ENCODE data around the gene IGFBP2. TPM values are rescaled to one million over a fixed set of nuclear protein-coding genes. Genes with fewer than 3 reads are reported as not detected.

The IGFBP2 gene
- total and polyA plus RNA-seq, 2 of the 13 experiments (the other 11 are each of a cell fraction or from before 2014, with no cell fraction given): 2.0 to 5.8 TPM

DNA sequence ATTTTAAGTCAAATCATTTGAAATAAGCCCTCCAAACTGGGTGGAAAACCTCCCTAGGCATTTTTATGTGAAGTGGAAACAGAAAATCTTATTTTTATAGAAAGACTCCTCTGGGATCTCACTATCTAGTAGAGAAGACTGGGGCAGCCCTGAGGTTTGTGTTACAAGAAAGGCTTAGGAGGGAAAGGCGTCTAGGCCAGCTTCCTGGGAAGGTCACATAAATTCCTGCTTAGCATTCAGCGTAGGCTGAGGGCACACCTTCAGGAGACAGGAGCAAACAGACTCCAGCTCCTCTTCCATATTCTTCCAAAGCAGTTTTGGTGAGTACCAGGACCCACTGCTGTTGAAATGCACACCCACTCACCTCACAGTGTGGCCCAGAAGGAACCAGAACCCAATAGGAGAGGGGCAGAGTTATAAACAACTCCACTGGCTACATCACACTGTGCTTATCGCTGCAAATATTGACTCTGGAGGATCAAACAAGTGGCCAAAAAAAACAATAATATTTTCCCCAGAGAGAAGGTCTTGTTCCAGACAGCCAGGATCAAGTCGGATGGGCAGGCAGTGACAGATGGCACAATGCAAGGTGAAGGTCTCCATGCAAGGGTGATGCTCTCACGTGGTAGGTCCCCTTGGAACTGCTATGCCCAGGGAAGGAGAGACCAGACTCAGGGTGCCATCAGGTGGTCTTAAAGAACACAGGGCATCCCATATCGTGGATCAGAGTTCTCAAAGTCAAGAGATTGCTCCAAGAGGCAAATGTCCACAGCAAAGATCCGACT is 17.7 kb upstream of the IGFBP2 start (continued):
- no peak for TF ChIP-seq ZSCAN29 (CRISPR knock-in tag; conservative IDR thresholded peaks at IDR 0.05)
- no peak for TF ChIP-seq KLF11 (CRISPR knock-in tag; IDR thresholded peaks at IDR 0.05)
- TF ChIP-seq FOXK1 (CRISPR knock-in tag; IDR thresholded peaks at IDR 0.05; ENCODE audit: borderline replicate concordance, low read depth): peak; percentile 76; the same call in 1 of the 2 replicates
- TF ChIP-seq, protein P1, sequence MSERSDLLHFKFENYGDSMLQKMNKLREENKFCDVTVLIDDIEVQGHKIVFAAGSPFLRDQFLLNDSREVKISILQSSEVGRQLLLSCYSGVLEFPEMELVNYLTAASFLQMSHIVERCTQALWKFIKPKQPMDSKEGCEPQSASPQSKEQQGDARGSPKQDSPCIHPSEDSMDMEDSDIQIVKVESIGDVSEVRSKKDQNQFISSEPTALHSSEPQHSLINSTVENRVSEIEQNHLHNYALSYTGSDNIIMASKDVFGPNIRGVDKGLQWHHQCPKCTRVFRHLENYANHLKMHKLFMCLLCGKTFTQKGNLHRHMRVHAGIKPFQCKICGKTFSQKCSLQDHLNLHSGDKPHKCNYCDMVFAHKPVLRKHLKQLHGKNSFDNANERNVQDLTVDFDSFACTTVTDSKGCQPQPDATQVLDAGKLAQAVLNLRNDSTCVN (CRISPR knock-in tag; IDR thresholded peaks at IDR 0.05; ENCODE audit: borderline replicate concordance): no peak
- no peak for TF ChIP-seq ZNF781 (CRISPR knock-in tag; IDR thresholded peaks at IDR 0.05; ENCODE audit: borderline replicate concordance, not compliant biosample characterization)
- peak; percentile 30; the same call in 1 of the 2 replicates for TF ChIP-seq FOXA1 (IDR thresholded peaks at IDR 0.05)
- peak; percentile 28; the same call in 1 of the 2 replicates for TF ChIP-seq FOXA1 (CRISPR knock-in tag; IDR thresholded peaks at IDR 0.05)
- no peak for TF ChIP-seq POLR2G (IDR thresholded peaks at IDR 0.05; ENCODE audit: low read depth, low read length)
- no peak for TF ChIP-seq NONO (IDR thresholded peaks at IDR 0.05)
- no peak for TF ChIP-seq NONO (CRISPR knock-in tag; conservative IDR thresholded peaks at IDR 0.05)
- no peak for TF ChIP-seq ZNF430 (CRISPR knock-in tag; IDR thresholded peaks at IDR 0.05)
- no peak for TF ChIP-seq PAWR (CRISPR knock-in tag; IDR thresholded peaks at IDR 0.05; ENCODE audit: borderline replicate concordance)
- TF ChIP-seq ZNF296 (CRISPR knock-in tag; conservative IDR thresholded peaks at IDR 0.05): 0 out of 2 replicates have a peak, but pooled peaks have one; percentile 11
- no peak for TF ChIP-seq CCAR2 (optimal IDR thresholded peaks at IDR 0.05; ENCODE audit: low read depth, low read length)
- TF ChIP-seq, protein P2, sequence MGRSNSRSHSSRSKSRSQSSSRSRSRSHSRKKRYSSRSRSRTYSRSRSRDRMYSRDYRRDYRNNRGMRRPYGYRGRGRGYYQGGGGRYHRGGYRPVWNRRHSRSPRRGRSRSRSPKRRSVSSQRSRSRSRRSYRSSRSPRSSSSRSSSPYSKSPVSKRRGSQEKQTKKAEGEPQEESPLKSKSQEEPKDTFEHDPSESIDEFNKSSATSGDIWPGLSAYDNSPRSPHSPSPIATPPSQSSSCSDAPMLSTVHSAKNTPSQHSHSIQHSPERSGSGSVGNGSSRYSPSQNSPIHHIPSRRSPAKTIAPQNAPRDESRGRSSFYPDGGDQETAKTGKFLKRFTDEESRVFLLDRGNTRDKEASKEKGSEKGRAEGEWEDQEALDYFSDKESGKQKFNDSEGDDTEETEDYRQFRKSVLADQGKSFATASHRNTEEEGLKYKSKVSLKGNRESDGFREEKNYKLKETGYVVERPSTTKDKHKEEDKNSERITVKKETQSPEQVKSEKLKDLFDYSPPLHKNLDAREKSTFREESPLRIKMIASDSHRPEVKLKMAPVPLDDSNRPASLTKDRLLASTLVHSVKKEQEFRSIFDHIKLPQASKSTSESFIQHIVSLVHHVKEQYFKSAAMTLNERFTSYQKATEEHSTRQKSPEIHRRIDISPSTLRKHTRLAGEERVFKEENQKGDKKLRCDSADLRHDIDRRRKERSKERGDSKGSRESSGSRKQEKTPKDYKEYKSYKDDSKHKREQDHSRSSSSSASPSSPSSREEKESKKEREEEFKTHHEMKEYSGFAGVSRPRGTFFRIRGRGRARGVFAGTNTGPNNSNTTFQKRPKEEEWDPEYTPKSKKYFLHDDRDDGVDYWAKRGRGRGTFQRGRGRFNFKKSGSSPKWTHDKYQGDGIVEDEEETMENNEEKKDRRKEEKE (IDR thresholded peaks at IDR 0.05): no peak
- no peak for TF ChIP-seq RBAK (CRISPR knock-in tag; IDR thresholded peaks at IDR 0.05)
- no peak for TF ChIP-seq DNMT3B (CRISPR knock-in tag; conservative IDR thresholded peaks at IDR 0.05)
- TF ChIP-seq, protein P3, sequence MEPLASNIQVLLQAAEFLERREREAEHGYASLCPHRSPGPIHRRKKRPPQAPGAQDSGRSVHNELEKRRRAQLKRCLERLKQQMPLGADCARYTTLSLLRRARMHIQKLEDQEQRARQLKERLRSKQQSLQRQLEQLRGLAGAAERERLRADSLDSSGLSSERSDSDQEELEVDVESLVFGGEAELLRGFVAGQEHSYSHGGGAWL (CRISPR knock-in tag; IDR thresholded peaks at IDR 0.05): no peak
- no peak for TF ChIP-seq ZNF10 (CRISPR knock-in tag; IDR thresholded peaks at IDR 0.05; ENCODE audit: borderline replicate concordance, low read depth)
- TF ChIP-seq ZNF501 (CRISPR knock-in tag; IDR thresholded peaks at IDR 0.05): peak; percentile 56
- TF ChIP-seq, protein P4, sequence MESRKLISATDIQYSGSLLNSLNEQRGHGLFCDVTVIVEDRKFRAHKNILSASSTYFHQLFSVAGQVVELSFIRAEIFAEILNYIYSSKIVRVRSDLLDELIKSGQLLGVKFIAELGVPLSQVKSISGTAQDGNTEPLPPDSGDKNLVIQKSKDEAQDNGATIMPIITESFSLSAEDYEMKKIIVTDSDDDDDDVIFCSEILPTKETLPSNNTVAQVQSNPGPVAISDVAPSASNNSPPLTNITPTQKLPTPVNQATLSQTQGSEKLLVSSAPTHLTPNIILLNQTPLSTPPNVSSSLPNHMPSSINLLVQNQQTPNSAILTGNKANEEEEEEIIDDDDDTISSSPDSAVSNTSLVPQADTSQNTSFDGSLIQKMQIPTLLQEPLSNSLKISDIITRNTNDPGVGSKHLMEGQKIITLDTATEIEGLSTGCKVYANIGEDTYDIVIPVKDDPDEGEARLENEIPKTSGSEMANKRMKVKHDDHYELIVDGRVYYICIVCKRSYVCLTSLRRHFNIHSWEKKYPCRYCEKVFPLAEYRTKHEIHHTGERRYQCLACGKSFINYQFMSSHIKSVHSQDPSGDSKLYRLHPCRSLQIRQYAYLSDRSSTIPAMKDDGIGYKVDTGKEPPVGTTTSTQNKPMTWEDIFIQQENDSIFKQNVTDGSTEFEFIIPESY (CRISPR knock-in tag; IDR thresholded peaks at IDR 0.05): no peak
- peak; percentile 64 for TF ChIP-seq JUN (CRISPR knock-in tag; IDR thresholded peaks at IDR 0.05)
- no peak for TF ChIP-seq ZNF775 (CRISPR knock-in tag; IDR thresholded peaks at IDR 0.05; ENCODE audit: borderline replicate concordance)
- TF ChIP-seq ZNF337 (CRISPR knock-in tag; IDR thresholded peaks at IDR 0.05; ENCODE audit: borderline replicate concordance, low read depth): no peak
- TF ChIP-seq RFX3 (CRISPR knock-in tag; IDR thresholded peaks at IDR 0.05): no peak
